ENCODE data around the gene HOXD11.
A peak's percentile ranks its signal among the peaks of the same experiment; 100 is the strongest.

The HOXD11 gene

GRCh38 chr2:176136374-176137251 lies 29.5 kb downstream of the HOXD11 start:
- DNase-seq = no peak

GRCh38 chr2:176137252-176137580 lies 30.1 kb downstream of the HOXD11 start:
- no peak for DNase-seq

- no peak for DNase-seq
These were observed 30.8 kb downstream of the HOXD11 start for GRCh38 chr2:176137906-176138305.

GRCh38 chr2:176138526-176138922 lies 31.4 kb downstream of the HOXD11 start:
- DNase-seq = no peak

GRCh38 chr2:176138923-176139660 lies 32.0 kb downstream of the HOXD11 start:
- no peak for DNase-seq

GRCh38 chr2:176139661-176140512 lies 32.8 kb downstream of the HOXD11 start:
- DNase-seq = no peak

GRCh38 chr2:176140513-176141317 lies 33.6 kb downstream of the HOXD11 start:
- peak; percentile 43 to 44 for DNase-seq

GRCh38 chr2:176142281-176142680 lies 35.2 kb downstream of the HOXD11 start:
- no peak for DNase-seq

- no peak for DNase-seq
These were observed 38.2 kb downstream of the HOXD11 start for GRCh38 chr2:176145085-176145969.

GRCh38 chr2:176146101-176146500 lies 39.0 kb downstream of the HOXD11 start:
- DNase-seq = no peak

- DNase-seq = no peak
These were observed 39.6 kb downstream of the HOXD11 start for GRCh38 chr2:176146645-176147044.

- DNase-seq = no peak
These were observed 40.2 kb downstream of the HOXD11 start for GRCh38 chr2:176147210-176147799.

GRCh38 chr2:176147800-176148496 lies 40.9 kb downstream of the HOXD11 start:
- no peak for DNase-seq

GRCh38 chr2:176148751-176149421 lies 41.8 kb downstream of the HOXD11 start:
- DNase-seq = no peak

- no peak for DNase-seq
These were observed 42.4 kb downstream of the HOXD11 start for GRCh38 chr2:176149481-176149938.

- no peak for DNase-seq
These were observed 43.0 kb downstream of the HOXD11 start for GRCh38 chr2:176149939-176150583.

GRCh38 chr2:176150584-176151441 lies 43.7 kb downstream of the HOXD11 start:
- no peak for DNase-seq
